Forelimb muscle (tissue), 1 donor: ENCODE measurements around the gene METRN. TPM values are rescaled to one million over a fixed set of nuclear protein-coding genes. Genes with fewer than 3 reads are reported as not detected.
"Not testable (repeated sequence)": the region's sequence is repeated elsewhere in the genome, so short reads cannot be mapped to it uniquely, and the experiment has no call there.

Source experiments
- DNase-seq: peaks from one replicate; pipeline ENCODE4 v3.0.0-alpha.2; 2013; ENCODE audit warnings: low read depth
- polyA plus RNA-seq: library from polyadenylated mRNA; unstranded; fragments of 120-200 nt; gene quantifications from one replicate; pipeline ENCODE4 v1.2.1, GENCODE V29; 2013; ENCODE audit not compliant: insufficient read length

METRN gene
- polyA plus RNA-seq, 1 donor = 26.1 TPM

GRCh38 chr16:709566-710499, 5.1 kb upstream of the METRN start:
- DNase-seq = no peak

- DNase-seq = no peak
These were observed 4.3 kb upstream of the METRN start for GRCh38 chr16:710500-711075.

- DNase-seq = no peak
These were observed 3.8 kb upstream of the METRN start for GRCh38 chr16:711084-711483.

- DNase-seq = no peak
These were observed 3.2 kb upstream of the METRN start for GRCh38 chr16:711548-712320.

- DNase-seq = not testable (repeated sequence)
These were observed 2.1 kb upstream of the METRN start for GRCh38 chr16:712740-713250.

- DNase-seq = no peak
These were observed 839 bp upstream of the METRN start for GRCh38 chr16:714079-714478.

GRCh38 chr16:715477-716199, 720 bp downstream of the METRN start:
- no peak for DNase-seq

GRCh38 chr16:716200-716568, 1.3 kb downstream of the METRN start:
- DNase-seq = no peak

GRCh38 chr16:716768-717325, 1.9 kb downstream of the METRN start:
- DNase-seq = no peak

GRCh38 chr16:717450-718245, 2.7 kb downstream of the METRN start:
- no peak for DNase-seq

GRCh38 chr16:718389-718788, 3.5 kb downstream of the METRN start:
- no peak for DNase-seq

- no peak for DNase-seq
These were observed 4.0 kb downstream of the METRN start for GRCh38 chr16:718922-719321.

- DNase-seq = no peak
These were observed 5.0 kb downstream of the METRN start for GRCh38 chr16:719815-720446.

- no peak for DNase-seq
These were observed 5.6 kb downstream of the METRN start for GRCh38 chr16:720447-720989.

- DNase-seq = no peak
These were observed 6.3 kb downstream of the METRN start, which contains the start of gene ANTKMT for GRCh38 chr16:720990-721764. Gene ANTKMT, plus strand, starts transcription at chr16:721146. Its CDS starts 129 bp downstream, at chr16:721275.

GRCh38 chr16:721765-722540, 7.0 kb downstream of the METRN start:
- no peak for DNase-seq

- DNase-seq = no peak
These were observed 8.1 kb downstream of the METRN start for GRCh38 chr16:722835-723633.
